ENCODE results near the gene TMEM11.

Gene TMEM11

GRCh38 chr17:21214015-21214776, at the start of gene TMEM11:
TMEM11 (minus strand) TSS chr17:21214161; CDS start chr17:21214152, 9 bp downstream.
- DNase-seq, result peak; percentile 57

DNA sequence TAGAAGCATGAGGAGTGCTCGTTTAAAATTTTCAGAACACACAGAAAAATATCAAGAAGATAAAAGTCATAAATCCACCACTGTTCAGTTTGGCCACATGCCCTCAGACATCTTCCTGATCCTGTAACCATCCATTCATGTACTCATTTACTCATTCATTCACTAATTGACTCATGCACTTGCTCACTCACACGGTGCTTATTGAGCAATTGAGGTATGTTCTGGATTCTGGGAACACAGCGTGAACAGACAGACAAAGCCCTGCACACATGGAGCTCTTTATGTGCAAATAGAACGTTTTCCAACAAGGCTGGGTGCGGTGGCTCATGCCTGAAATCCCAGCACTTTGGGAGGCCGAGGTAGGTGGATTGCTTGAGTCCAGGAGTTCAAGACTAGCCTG, 49.4 kb upstream of the TMEM11 start:
- no peak for DNase-seq

DNA sequence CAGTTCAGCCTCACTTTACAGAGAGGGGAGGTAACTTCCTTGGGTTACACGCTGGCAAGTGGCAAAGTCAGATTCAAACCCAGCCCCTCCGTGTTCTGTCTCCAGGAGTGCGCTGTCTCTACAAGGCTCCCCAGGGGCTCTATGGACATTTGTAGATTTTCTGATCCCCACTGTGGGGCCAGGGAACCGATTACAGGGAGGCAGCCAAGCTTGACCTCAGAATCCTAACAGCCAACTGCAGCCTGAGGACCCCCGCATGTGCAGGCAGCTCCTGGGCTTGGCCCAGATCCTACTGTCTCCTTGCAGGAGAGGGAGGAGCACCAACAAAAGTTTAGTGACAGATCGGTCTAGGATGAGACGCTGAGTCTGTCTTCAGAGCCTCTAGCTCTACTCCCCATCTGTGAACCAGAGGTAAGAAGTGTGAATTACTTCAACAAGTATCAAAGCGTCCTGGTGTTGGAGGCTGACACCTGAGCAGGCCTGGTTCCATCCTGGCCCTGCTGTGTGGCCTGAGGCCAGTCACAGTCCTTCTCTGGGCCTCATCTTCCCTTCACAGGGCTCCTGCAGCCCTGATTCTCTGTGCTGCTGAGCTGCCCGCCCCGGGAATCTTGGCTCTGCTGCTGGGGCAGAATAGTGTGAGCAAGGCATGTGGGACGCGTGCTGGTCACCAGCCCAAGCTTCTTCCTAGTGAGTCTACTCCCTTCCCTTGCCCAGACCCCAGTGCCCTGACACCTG, 48.5 kb upstream of the TMEM11 start:
- no peak for DNase-seq

GRCh38 chr17:21258593-21258992, 44.6 kb upstream of the TMEM11 start:
- no peak for DNase-seq

DNA sequence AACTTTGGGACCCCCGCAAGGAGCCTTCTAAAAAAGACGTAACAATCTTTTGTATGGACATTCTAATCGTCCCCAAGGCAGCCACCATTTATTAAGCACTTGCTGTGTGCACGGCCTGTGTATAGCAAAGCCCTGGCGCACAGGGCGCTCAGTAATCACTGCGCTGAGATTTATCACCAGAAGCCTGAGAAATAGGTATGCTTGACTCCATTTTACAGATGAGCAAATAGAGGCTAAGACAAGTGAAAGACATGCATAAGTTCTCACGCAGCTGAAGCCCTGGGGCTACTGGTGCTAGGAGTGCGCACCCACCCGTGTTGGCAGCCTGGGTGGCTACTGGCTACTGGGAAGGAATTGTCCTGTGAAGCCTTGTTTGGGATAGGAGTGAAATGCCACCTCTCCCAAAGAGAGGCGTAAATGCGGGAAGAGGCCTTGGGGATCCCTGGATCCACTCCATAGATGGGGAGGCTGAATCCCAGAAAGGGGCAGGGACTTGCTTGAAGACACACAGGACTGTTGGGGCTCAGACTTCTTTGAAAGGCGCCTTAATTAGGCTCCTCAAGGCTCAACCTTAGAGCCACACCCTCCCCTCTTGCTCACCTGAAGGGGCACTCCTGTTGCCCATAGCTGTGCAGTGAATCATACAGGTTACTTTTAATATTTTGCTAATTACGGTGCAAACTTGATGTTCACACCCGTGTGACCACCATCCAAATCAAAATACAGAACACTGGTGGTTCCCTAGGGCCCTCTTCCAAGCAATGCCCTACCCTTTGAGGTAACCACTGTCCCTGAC, 39.9 kb upstream of the TMEM11 start:
- DNase-seq, result no peak

GRCh38 chr17:21252796-21253645, 39.1 kb upstream of the TMEM11 start, which contains the start of gene NATD1:
NATD1 (minus strand) TSS chr17:21253410; CDS start chr17:21253264, 146 bp downstream.
- DNase-seq, result no peak

GRCh38 chr17:21252289-21252795, 38.4 kb upstream of the TMEM11 start:
- DNase-seq, result no peak

DNA sequence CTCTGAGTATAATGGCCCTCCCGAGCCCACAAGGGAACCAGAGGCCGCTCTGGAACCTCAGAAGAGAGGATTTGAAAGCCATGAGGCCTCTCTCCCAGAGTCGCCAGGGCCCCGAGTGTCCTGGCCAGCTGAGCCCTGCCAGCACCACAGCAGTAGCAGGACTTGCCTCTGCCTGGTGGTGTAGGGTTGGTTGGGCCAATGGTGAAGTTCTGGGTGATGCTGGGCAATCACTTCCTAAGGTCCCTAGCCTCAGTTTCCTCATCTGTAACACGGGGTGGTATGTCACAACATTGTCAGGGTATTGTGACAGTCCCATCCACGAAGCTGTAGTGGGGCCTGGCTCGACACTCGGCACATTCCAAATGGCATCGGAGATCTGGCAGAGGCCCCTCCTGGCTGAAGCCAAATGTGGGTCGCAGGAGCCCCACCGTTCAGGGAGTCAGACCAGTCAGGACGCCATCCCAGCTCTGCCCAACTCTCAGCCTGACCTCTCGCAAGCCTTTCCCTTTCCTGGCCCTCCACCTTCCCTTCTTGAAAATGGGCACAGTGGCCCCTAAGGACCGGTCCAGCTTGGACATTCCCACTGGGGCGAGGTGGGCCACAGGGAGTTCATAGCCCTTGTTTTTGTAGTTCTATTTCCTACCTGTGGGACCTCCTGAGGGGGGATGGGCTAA, 37.5 kb upstream of the TMEM11 start:
- no peak for DNase-seq

DNA sequence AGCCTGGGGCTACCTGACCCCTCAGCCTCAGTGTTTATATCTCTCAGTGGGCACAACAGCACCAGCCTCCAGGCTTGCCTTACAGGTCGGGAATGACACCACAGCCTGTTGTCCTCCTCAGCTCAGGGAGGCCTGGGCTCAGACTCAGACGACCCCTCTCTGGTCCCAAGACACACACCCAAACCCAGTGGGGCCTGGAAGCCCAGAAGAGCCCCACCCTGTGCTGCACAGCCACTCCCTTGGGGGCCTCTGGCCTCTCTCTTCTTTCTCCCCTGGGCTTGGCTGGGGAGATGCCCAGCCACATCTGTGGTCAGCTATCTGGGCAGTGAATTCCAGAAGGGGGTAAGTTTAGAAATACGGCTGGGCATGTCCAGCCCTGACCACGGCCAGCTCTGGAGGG, 36.9 kb upstream of the TMEM11 start:
- no peak for DNase-seq

DNA sequence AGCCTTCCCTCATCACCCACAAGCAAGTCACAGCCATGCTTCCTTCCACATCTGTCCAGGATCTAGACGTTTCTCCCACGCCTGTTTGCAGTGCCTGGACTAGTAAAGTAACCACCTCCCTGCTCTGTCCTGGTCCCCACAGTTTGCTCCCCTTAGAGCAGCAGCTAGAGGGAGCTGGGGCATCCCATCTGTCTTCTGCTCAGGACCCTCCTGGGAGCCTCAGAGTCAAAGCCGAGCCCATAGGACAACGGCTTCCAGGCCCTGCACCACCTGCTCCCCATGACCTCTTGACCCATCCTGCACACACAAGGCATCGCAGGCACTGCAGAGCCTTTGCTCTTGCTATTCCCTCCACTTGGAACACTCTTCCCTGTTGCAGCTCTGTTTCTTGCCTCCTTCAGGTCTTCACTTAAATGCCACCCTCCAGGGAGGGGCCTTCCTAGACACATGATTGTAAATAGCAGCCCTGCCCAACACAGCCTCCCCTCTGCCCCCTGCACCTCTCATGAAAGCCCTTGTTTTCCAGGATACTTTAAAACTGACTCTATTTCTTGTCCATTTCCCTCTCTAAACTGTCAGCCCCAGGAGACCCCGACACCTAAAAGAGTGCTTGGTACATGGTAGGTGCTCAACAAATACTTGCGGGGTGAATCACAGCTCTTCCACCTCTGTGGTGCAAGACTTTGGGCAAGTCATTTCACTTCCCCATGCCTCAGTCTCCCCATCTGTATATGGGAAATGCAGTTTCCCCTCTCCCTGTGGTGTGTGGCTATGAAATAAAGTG, 36.2 kb upstream of the TMEM11 start:
- DNase-seq, result no peak

DNA sequence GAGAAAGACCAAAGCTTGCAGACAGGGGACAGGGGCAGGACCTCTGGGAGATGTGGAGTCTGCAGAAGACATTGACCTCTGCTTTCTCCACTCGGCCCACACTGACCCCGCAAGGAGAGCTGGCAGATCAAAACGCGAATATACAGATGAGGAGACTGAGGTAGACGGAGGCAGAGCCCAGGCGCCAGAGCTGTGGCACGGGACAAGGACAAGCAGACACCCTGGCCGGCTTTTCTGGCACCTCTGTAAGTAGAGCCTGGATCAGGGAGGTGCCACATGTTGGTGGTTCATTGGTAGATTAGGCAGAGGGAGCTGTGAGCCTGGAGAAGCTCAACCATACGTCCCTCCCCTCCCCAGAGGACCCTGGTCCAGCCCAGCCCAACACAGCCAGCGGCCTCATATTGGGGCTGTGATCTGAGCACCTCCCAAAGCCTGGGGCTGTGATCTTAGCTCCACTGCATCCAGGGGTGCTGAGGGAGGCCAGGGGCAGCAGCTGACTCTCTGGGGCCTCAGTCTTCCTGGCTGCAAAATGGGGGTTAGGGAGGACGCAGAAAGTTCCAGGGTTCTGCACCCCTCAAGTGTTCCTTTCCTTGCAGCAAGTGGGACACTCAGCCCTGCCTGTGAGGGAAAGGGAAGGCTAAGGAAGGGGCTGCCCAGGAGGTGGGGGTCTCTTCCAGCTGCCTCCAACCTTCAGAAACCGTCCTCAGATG, 35.3 kb upstream of the TMEM11 start:
- no peak for DNase-seq

DNA sequence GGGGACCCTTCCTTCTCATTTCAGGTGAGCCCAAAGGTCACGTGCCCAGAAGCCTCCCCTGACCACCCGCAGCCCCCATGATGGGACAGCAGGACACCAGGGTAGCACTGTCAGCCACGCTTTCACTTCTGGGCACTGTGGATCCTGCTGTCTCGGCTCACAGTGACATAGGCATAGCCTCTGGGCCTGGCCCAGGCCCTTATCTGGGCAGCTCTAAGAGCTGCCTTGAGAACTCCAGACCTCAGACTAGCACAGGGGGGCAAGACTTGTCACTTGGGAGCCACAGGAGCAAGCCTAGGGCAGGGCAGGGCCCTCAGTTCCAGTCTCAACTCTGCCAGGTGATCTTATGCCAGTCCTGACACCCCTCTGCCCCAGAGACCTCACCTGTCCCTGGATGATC, 34.5 kb upstream of the TMEM11 start:
- no peak for DNase-seq

GRCh38 chr17:21247552-21248258, 33.7 kb upstream of the TMEM11 start:
- DNase-seq, result no peak

DNA sequence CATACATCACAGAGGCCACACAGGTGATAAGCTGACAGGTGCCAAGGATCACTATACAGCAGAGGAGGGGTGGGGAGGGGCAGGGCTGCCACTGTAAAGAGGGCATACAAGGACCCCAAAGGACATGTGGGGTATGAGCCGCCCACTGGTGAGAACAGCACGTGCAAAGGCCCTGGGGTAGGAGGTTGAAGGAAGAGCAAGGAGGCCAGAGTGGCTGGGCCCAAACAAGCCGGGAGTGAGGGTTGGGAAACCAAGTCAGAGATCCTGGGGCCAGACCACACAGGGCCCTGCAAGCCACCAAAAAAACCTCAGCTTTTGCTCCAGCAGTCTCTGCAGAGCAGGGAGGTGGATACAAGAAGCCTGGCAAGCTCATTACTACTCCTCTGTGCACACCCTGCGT, 32.7 kb upstream of the TMEM11 start:
- no peak for DNase-seq

GRCh38 chr17:21245639-21246084, 31.7 kb upstream of the TMEM11 start:
- DNase-seq, result no peak

DNA sequence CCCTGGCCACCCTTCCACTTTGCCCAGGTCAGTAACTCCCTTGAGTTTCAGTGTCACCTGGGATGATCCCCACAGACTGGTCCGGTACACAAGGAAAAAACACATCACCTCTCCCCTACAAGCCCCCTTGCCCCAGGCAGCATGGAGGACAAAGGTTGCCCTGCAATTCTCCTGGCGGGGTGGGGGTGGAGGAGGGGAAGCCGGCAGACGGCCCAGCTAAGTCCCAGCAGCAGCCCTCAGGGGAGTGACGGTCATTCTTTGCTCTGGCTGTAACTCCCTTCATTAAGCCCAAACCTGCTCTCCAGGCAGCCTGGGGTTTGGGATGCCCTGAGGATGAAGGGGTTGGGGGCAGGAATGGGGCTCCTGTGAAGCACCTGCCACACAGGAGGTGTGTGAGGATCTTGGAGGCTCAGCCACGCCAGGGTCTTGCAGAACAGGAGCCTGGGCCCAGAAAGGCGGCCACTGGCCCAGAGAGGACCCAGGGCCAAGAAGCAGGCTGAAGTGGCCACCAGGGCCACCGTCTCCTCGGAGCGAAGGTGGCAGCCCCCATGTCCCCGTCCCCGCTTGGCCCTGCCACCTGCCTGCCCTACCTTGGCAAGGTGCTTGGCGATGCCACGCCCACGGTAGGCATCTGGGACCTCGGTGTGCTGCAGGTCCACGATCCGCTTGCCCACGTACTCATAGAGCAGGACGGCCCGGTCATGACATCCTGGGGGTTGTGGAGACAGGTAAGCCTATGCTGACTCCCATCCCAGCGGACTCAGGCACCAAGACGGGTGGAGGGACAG, 29.7 kb upstream of the TMEM11 start:
- no peak for DNase-seq

- DNase-seq, result no peak
These were observed 29.0 kb upstream of the TMEM11 start for GRCh38 chr17:21242780-21243515.

Measured in NCI-H1417 treated with DMSO at 0.1 percent for 48 hours (cell line).